Measurements from ENCODE around the gene APMAP. TPM values are rescaled to one million over a fixed set of nuclear protein-coding genes. Genes with fewer than 3 reads are reported as not detected.

The APMAP gene
- total RNA-seq, 1 experiment from 2014 or later = 67.8 TPM

DNA sequence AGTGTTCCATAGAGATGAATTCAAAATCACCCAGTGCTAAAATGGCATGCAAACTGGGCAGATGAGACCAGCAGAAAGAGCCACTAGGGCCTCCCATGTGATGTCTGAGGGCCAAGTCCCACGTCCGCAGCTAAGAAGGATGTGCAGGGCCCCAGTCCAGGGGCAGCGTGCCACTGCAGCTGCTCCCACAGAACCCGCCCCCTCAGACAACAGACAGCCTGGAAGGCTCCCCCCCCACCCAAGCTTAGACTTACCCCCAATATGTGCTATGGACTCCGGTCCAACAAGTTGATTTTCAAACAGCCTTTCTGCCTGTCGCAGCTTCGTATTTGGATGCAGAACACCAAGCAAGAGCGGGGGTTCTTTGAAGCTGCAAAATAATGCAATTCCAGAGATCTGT, 14.0 kb downstream of the APMAP start:
- no peaks in the 10 kb centered on the region for H4K20me1 ChIP-seq (ENCODE audit: control insufficient read depth, insufficient read depth, insufficient read length)
- no peak overlapping the region for H3K4me2 ChIP-seq (ENCODE audit: insufficient read depth, insufficient read length, low read length)
- no peaks in the 10 kb centered on the region for H3K4me1 ChIP-seq (ENCODE audit: insufficient read depth, low read length)
- H3K56ac ChIP-seq (ENCODE audit: insufficient read length, low read depth, low read length) = no peak overlapping the region
- no peak overlapping the region for H4K5ac ChIP-seq (ENCODE audit: insufficient read length, low read depth, low read length)
- Mint-ChIP-seq H3K4me3 (no peak overlapping the region), H3K36me3 (ENCODE audit: insufficient read depth in 1 of 3, low read depth in 3 of 3) (peaks cover 72 to 80% (median 80%) of the 10 kb centered on the region in 3 experiments), H3K27me3 (ENCODE audit: low read depth) (no peaks in the 10 kb centered on the region; the same call in 1 of the 2 replicates), H3K27ac (no peak overlapping the region), H3K4me1 (no peaks in the 10 kb centered on the region), H3K9me3 (peaks cover 20 to 30% of the 10 kb centered on the region in 2 experiments)
- no peak overlapping the region for H3K27ac ChIP-seq (ENCODE audit: insufficient read length, low read depth, low read length)
- peaks cover 21% of the 10 kb centered on the region for H3K9me3 ChIP-seq (ENCODE audit: control insufficient read depth, low read depth, low read length)
- no peaks in the 10 kb centered on the region for H3K23me2 ChIP-seq (ENCODE audit: insufficient read length, low read depth, low read length, poor library complexity, severe bottlenecking)
- H4K91ac ChIP-seq (ENCODE audit: insufficient read length, low read depth, low read length) = no peak overlapping the region
- H3K79me2 ChIP-seq (ENCODE audit: insufficient read depth, low read length) = no peaks in the 10 kb centered on the region; the same call in 1 of the 2 replicates
- no peak overlapping the region for H2BK12ac ChIP-seq (ENCODE audit: insufficient read length, low read depth, low read length)
- H3K9ac ChIP-seq (ENCODE audit: extremely low read depth, insufficient read length, low read length) = no peak overlapping the region
- H3K79me1 ChIP-seq (ENCODE audit: insufficient read depth, low read depth, low read length, poor library complexity, severe bottlenecking) = peaks cover 4% of the 10 kb centered on the region
- no peak overlapping the region for H2BK15ac ChIP-seq (ENCODE audit: low read depth, low read length)
- WGBS (ENCODE audit: extremely low coverage, insufficient read length, low lambda C conversion rate) = no CpG with 5 or more reads among the region's 8 CpGs
- no peak overlapping the region for H2AFZ ChIP-seq (ENCODE audit: low read length)
- H2BK20ac ChIP-seq (ENCODE audit: low read depth, low read length, poor library complexity, severe bottlenecking) = no peak overlapping the region
- H4K8ac ChIP-seq (replicated peaks; ENCODE audit: insufficient read length, low read depth, low read length) = no peak overlapping the region
- TF ChIP-seq CTCF (conservative IDR thresholded peaks at IDR 0.05) = no peak
- no peak overlapping the region for H2BK5ac ChIP-seq (ENCODE audit: insufficient read length, low read length)
- H3K18ac ChIP-seq (ENCODE audit: insufficient read length, low read depth, low read length) = no peak overlapping the region
- no peak overlapping the region for H2BK120ac ChIP-seq (ENCODE audit: low read depth, low read length, poor library complexity, severe bottlenecking)
- no peak overlapping the region for H3T11ph ChIP-seq (ENCODE audit: low read length)
- no peak overlapping the region for H3K23ac ChIP-seq (ENCODE audit: insufficient read length, low read depth, low read length)
- peak; percentile 3 for DNase-seq
- H3K4ac ChIP-seq (ENCODE audit: low read depth, low read length) = no peak overlapping the region
- H2AK5ac ChIP-seq (ENCODE audit: insufficient read length, low read length) = no peak overlapping the region
- no peaks in the 10 kb centered on the region for H3K27me3 ChIP-seq (ENCODE audit: insufficient read depth, low read length)
- H3K14ac ChIP-seq (ENCODE audit: insufficient read depth, low read length) = no peak overlapping the region
